Measurements from ENCODE around the gene PGM1. TPM values are rescaled to one million over a fixed set of nuclear protein-coding genes. Genes with fewer than 3 reads are reported as not detected.

Gene PGM1
- total and polyA plus RNA-seq, 9 of the 15 experiments (the other 6 are each of a cell fraction or from before 2014, with no cell fraction given) = 0.03 to 0.31 (median 0.09) TPM; not detected in 5

- no peak for TF ChIP-seq COPS2 (conservative IDR thresholded peaks at IDR 0.05)
These were observed 50.7 kb downstream of the PGM1 start (continued) for GRCh38 chr1:63643926-63644325.

- in situ Hi-C loops (cut with MboI) (no loop called here), intact Hi-C loops (cut with micrococcal nuclease) (no loop called here)
- FAIRE-seq (no peak), DNase-seq (ENCODE audit: extremely low read depth in 1 of 4, low spot score in 3 of 4) (no peak), ATAC-seq (no peak)
- Histone ChIP-seq H4K20me1 (replicated peaks; ENCODE audit: control insufficient read depth, insufficient read depth, low read length) (no peaks in the 10 kb centered on the region), H3K36me3 (ENCODE audit: control insufficient read depth, insufficient read depth, low read length) (no peaks in the 10 kb centered on the region), H3K4me2 (ENCODE audit: insufficient read depth, low read length) (no peak overlapping the region), H3K27me3 (ENCODE audit: control insufficient read depth in 2 of 2, insufficient read depth in 2 of 2, low read length in 2 of 2) (peaks cover 4 to 12% of the 10 kb centered on the region in 2 experiments; a peak in 4 of 5 replicates), H3K9ac (ENCODE audit: insufficient read depth in 1 of 2, low read depth in 2 of 2, low read length in 2 of 2) (no peak overlapping the region), H3K9me1 (ENCODE audit: control insufficient read depth, insufficient read depth, low read length) (no peaks in the 10 kb centered on the region), H3K79me2 (ENCODE audit: control insufficient read depth, insufficient read depth, low read length) (no peaks in the 10 kb centered on the region), H3K27ac (ENCODE audit: extremely low read depth, low read depth, low read length) (no peak overlapping the region), H2AFZ (ENCODE audit: low read depth, low read length) (no peak overlapping the region), H3K4me3 (no peak overlapping the region), H3K9me3 (replicated peaks; ENCODE audit: control insufficient read depth, insufficient read depth, low read depth, low read length) (no peaks in the 10 kb centered on the region), H3K4me1 (replicated peaks in 1 of 2; ENCODE audit: control insufficient read depth in 2 of 2, insufficient read depth in 2 of 2, low read length in 2 of 2) (no peaks in the 10 kb centered on the region)
- WGBS (ENCODE audit: insufficient coverage, low coverage, missing lambda C conversion rate) = 0% methylated on average over 2 of the region's 2 CpGs
- POLR2A ChIA-PET = no interaction called here
- no TSS peak for BruUV-seq (replicated peaks)
- CTCF ChIA-PET (ENCODE audit: low intra/inter-chr PET ratio) = no interaction called here
- TF ChIP-seq BCLAF1 (IDR thresholded peaks at IDR 0.05; ENCODE audit: borderline replicate concordance in 1 of 2, control insufficient read depth in 1 of 2, low read depth in 2 of 2, low read length in 1 of 2) (no peak), TBP (optimal IDR thresholded peaks at IDR 0.05; ENCODE audit: low read depth, low read length) (no peak), ZNF263 (CRISPR knock-in tag; IDR thresholded peaks at IDR 0.05; ENCODE audit: borderline replicate concordance) (no peak), HOXB6 (CRISPR knock-in tag; IDR thresholded peaks at IDR 0.05; ENCODE audit: borderline replicate concordance) (no peak), ETS2 (tag; IDR thresholded peaks at IDR 0.05; ENCODE audit: borderline replicate concordance, poor library complexity, severe bottlenecking) (no peak)
These were observed 52.1 kb downstream of the PGM1 start for GRCh38 chr1:63645317-63645716.

Measured in K562 (cell line).